HepG2 (cell line): ENCODE data around the gene CSNK1D. TPM values are rescaled to one million over a fixed set of nuclear protein-coding genes. Genes with fewer than 3 reads are reported as not detected.
A peak's percentile ranks its signal among the peaks of the same experiment; 100 is the strongest.

Source experiments
- ASH2L ChIP-seq: fragments of 300-600, 200-600 bp; sonication (generic); IDR thresholded peaks from 2 replicates; pipeline ENCODE4 v1.7.0; 2017; ENCODE audit warnings: low read depth, mild to moderate bottlenecking, moderate library complexity, mixed read lengths, low read length; ENCODE audit not compliant: insufficient read length
- CCAR2 ChIP-seq: fragments of 200-400 bp; formaldehyde crosslinking; optimal IDR thresholded peaks from 2 replicates; pipeline ENCODE3; 2018; ENCODE audit warnings: low read depth, mild to moderate bottlenecking, low read length, moderate library complexity
- DRAP1 ChIP-seq: IDR thresholded peaks from 2 replicates; pipeline ENCODE4 v1.6.1; 2016; ENCODE audit warnings: missing genetic modification reagents, missing compliant biosample characterization
- ELF1 ChIP-seq: sonication (generic); formaldehyde crosslinking; IDR thresholded peaks from 2 replicates; pipeline ENCODE4 v1.4.0; 2020; ENCODE audit warnings: missing genetic modification reagents
- FOXA3 ChIP-seq: IDR thresholded peaks from 2 replicates; pipeline ENCODE4 v1.6.1; 2016; ENCODE audit warnings: missing genetic modification reagents, missing compliant biosample characterization
- JARID2 ChIP-seq: sonication (generic); formaldehyde crosslinking; IDR thresholded peaks from 2 replicates; pipeline ENCODE4 v1.8.1; 2023; ENCODE audit warnings: missing genetic modification reagents, inconsistent platforms; ENCODE audit not compliant: insufficient replicate concordance
- PHF21A ChIP-seq: sonication (generic); formaldehyde crosslinking; IDR thresholded peaks from 2 replicates; pipeline ENCODE4 v1.5.0; 2020; ENCODE audit warnings: mild to moderate bottlenecking, missing genetic modification reagents
- POGK ChIP-seq: sonication (generic); formaldehyde crosslinking; conservative IDR thresholded peaks from 2 replicates; pipeline ENCODE4 v1.8.0; 2022; ENCODE audit warnings: mild to moderate bottlenecking, moderate library complexity, missing genetic modification reagents
- TMF1 ChIP-seq: sonication (generic); formaldehyde crosslinking; IDR thresholded peaks from 2 replicates; pipeline ENCODE4 v1.8.1; 2022; ENCODE audit warnings: low read depth, missing genetic modification reagents
- TRAFD1 ChIP-seq: sonication (generic); formaldehyde crosslinking; IDR thresholded peaks from 2 replicates; pipeline ENCODE4 v1.5.1; 2020; ENCODE audit warnings: missing genetic modification reagents, mild to moderate bottlenecking, borderline replicate concordance
- ZNF280D ChIP-seq: sonication (generic); formaldehyde crosslinking; IDR thresholded peaks from 2 replicates; pipeline ENCODE4 v1.5.1; 2020; ENCODE audit warnings: mild to moderate bottlenecking, missing genetic modification reagents
- ZNF281 ChIP-seq: sonication (generic); formaldehyde crosslinking; IDR thresholded peaks from 2 replicates; pipeline ENCODE4 v1.4.0; 2020; ENCODE audit warnings: missing genetic modification reagents, borderline replicate concordance
- ZNF570 ChIP-seq: sonication (generic); formaldehyde crosslinking; IDR thresholded peaks from 2 replicates; pipeline ENCODE4 v1.4.0; 2020; ENCODE audit warnings: mild to moderate bottlenecking, missing genetic modification reagents, borderline replicate concordance
- ZNF629 ChIP-seq: sonication (generic); formaldehyde crosslinking; conservative IDR thresholded peaks from 2 replicates; pipeline ENCODE4 v1.5.0; 2020; ENCODE audit warnings: missing genetic modification reagents
- ZNF775 ChIP-seq: sonication (generic); formaldehyde crosslinking; IDR thresholded peaks from 2 replicates; pipeline ENCODE4 v1.4.0; 2020; ENCODE audit warnings: missing genetic modification reagents, mild to moderate bottlenecking, moderate library complexity, borderline replicate concordance
- ZNF879 ChIP-seq: sonication (generic); formaldehyde crosslinking; IDR thresholded peaks from 2 replicates; pipeline ENCODE4 v1.8.1; 2023; ENCODE audit warnings: missing genetic modification reagents
- ZNF883 ChIP-seq: sonication (generic); formaldehyde crosslinking; IDR thresholded peaks from 2 replicates; pipeline ENCODE4 v1.5.1; 2020; ENCODE audit warnings: mild to moderate bottlenecking, missing genetic modification reagents; ENCODE audit errors: not compliant biosample characterization
- ZSCAN20 ChIP-seq: sonication (generic); formaldehyde crosslinking; IDR thresholded peaks from 2 replicates; pipeline ENCODE4 v1.4.0; 2020; ENCODE audit warnings: missing genetic modification reagents, mild to moderate bottlenecking, borderline replicate concordance
- ZSCAN25 ChIP-seq: sonication (generic); formaldehyde crosslinking; IDR thresholded peaks from 2 replicates; pipeline ENCODE4 v1.8.0; 2022; ENCODE audit warnings: mild to moderate bottlenecking, missing genetic modification reagents
- polyA plus RNA-seq, 8 experiments: library from polyadenylated mRNA; depleted of rRNA in 3 of 8; stranded (reverse) in 7 of 8; unstranded in 1 of 8; fragments of >200 nt; fragmentation: Illumina TruSeq in 4 of 8; extraction: Trizol in 4 of 8; gene quantifications; 2 replicates each; pipeline versions ENCODE4 v1.2.1 to v1.2.3, GENCODE V29; 2011 to 2016; ENCODE audit warnings: low read depth in 4 of 8, missing spikeins in 1 of 8, mixed read lengths in 1 of 8; ENCODE audit not compliant: insufficient read depth in 1 of 8
- total RNA-seq, 5 experiments: library from RNA; depleted of rRNA; stranded (reverse); fragments of >200 nt; fragmentation: Illumina TruSeq; extraction: Trizol; gene quantifications; 2 replicates each; pipeline ENCODE4 v1.2.3, GENCODE V29; 2016; ENCODE audit warnings: low read depth in 1 of 5

Gene CSNK1D
- total and polyA plus RNA-seq, 2 of the 13 experiments (the other 11 are each of a cell fraction or from before 2014, with no cell fraction given): 31.5 to 128 TPM

GRCh38 chr17:82320140-82320840 is 46.8 kb upstream of the CSNK1D start (continued):
- no peak for TF ChIP-seq ZNF280D
- no peak; the same call in 1 of the 2 replicates for TF ChIP-seq TRAFD1 (CRISPR knock-in tag)
- TF ChIP-seq ZNF775 (CRISPR knock-in tag): no peak
- no peak for TF ChIP-seq ZSCAN20 (CRISPR knock-in tag)
- TF ChIP-seq ELF1 (CRISPR knock-in tag): no peak
- TF ChIP-seq CCAR2: no peak
- no peak for TF ChIP-seq ZNF281 (CRISPR knock-in tag)
- TF ChIP-seq PHF21A (CRISPR knock-in tag): peak; percentile 50; the same call in 1 of the 2 replicates
- TF ChIP-seq ZNF629: 0 out of 2 replicates have a peak, but pooled peaks have one; percentile 36
- no peak for TF ChIP-seq JARID2
- TF ChIP-seq TMF1 (CRISPR knock-in tag): no peak
- TF ChIP-seq DRAP1: no peak; the same call in 1 of the 2 replicates
- TF ChIP-seq ZNF879 (CRISPR knock-in tag): no peak
- no peak for TF ChIP-seq POGK (CRISPR knock-in tag)
- TF ChIP-seq ASH2L: peak; percentile 26
- no peak for TF ChIP-seq ZNF570 (CRISPR knock-in tag)
- no peak for TF ChIP-seq ZNF883 (CRISPR knock-in tag)
- 0 out of 2 replicates have a peak, but pooled peaks have one; percentile 28 for TF ChIP-seq FOXA3
- 0 out of 2 replicates have a peak, but pooled peaks have one; percentile 47 for TF ChIP-seq ZSCAN25
